Hindlimb muscle (tissue), 1 donor: ENCODE measurements around the gene TSNAXIP1. TPM values are rescaled to one million over a fixed set of nuclear protein-coding genes. Genes with fewer than 3 reads are reported as not detected.

ENCODE experiments used
- DNase-seq: peaks from one replicate; pipeline ENCODE4 v3.0.0-alpha.2; 2013
- polyA plus RNA-seq: library from polyadenylated mRNA; unstranded; fragments of 120-200 nt; gene quantifications from one replicate; pipeline ENCODE4 v1.2.1, GENCODE V29; 2013; ENCODE audit not compliant: insufficient read length

Gene TSNAXIP1, protein sequence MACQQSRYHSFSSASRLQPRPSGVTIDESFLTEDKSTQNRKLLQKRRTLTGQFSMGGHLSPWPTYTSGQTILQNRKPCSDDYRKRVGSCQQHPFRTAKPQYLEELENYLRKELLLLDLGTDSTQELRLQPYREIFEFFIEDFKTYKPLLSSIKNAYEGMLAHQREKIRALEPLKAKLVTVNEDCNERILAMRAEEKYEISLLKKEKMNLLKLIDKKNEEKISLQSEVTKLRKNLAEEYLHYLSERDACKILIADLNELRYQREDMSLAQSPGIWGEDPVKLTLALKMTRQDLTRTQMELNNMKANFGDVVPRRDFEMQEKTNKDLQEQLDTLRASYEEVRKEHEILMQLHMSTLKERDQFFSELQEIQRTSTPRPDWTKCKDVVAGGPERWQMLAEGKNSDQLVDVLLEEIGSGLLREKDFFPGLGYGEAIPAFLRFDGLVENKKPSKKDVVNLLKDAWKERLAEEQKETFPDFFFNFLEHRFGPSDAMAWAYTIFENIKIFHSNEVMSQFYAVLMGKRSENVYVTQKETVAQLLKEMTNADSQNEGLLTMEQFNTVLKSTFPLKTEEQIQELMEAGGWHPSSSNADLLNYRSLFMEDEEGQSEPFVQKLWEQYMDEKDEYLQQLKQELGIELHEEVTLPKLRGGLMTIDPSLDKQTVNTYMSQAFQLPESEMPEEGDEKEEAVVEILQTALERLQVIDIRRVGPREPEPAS
- polyA plus RNA-seq: 2.0 TPM

DNA sequence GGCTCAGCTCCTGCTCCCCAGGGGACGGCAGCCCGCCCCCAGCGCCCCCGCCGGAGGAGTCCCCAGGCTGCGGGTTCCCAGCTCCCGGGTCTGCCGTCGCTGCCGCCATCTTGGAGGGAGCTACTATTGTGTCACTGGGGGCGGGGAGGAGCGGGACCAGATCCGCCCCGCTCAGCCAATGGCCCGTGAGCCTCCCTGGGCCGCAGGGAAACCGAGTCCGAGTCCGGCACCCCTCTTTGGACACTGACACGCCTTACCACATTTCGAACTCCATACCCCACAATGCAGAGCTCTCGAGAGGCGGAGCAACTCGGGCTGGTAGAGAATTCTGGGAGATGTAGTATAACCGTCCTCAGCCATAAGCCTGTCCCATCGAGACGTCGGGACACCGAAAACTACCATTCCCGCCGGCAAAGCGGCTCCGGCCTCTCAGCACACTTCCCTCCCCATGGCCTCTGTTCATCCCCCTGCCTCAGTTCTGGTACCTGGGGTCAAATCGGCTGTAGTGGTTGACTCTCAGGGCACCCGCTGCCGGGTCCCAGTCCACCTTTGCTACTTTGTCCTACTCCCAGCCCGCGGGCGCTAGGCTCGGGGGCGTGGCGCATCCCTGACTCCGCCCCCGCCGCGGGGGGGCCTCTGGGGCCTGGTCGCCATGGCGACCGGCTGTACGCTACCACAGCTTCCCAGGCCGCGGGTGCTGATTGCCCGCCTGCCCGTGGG, at the start of gene TSNAXIP1, which contains the start of gene RANBP10:
Gene TSNAXIP1 (plus strand): TSS at position 462 of the 720 bp plus-strand sequence. CDS start 261 bp downstream, outside the sequence.
Gene RANBP10 (minus strand): TSS at position 133 of the 720 bp plus-strand sequence. CDS start 24 bp downstream, at position 109.
- DNase-seq: peak; percentile 98

DNA sequence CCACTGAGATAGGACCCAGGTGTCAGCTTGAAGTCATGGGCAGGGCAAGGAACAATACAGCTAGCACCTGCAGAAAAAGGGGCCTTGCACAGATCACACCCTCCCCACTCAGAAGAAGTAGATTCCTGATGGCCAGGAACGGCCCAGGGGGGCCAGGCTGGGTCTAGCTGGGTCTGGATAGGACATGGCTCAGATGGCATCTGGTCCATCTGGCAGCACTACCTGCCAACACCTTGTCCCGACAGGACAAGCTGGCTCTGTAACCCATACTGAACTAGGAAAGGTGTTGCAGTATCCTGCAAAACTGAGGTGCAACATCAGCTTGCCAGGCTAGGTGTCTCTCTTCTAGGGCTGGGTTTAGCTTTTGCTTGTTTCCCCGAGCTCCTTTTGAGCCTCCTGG, 48.7 kb upstream of the TSNAXIP1 start:
- DNase-seq: no peak

DNA sequence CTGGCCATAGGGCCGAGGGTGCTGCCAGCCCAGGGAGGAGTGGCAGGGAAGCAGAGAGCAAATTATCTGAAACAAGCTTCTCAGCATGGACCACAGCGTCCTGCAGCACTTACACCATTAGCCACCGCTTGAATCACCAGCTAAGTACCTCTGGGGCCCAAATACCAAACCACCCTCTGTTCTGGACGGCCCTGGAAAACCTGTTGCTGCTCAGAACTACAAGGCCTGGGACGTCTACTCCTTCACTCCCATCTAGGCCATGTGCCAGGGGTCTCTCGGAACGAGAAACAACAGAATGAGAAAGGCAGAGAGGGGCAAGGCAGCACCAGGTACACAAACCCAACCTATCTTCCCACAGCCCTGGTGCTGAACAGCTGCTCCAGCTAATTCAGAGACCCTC, 47.7 kb upstream of the TSNAXIP1 start:
- DNase-seq: no peak

DNA sequence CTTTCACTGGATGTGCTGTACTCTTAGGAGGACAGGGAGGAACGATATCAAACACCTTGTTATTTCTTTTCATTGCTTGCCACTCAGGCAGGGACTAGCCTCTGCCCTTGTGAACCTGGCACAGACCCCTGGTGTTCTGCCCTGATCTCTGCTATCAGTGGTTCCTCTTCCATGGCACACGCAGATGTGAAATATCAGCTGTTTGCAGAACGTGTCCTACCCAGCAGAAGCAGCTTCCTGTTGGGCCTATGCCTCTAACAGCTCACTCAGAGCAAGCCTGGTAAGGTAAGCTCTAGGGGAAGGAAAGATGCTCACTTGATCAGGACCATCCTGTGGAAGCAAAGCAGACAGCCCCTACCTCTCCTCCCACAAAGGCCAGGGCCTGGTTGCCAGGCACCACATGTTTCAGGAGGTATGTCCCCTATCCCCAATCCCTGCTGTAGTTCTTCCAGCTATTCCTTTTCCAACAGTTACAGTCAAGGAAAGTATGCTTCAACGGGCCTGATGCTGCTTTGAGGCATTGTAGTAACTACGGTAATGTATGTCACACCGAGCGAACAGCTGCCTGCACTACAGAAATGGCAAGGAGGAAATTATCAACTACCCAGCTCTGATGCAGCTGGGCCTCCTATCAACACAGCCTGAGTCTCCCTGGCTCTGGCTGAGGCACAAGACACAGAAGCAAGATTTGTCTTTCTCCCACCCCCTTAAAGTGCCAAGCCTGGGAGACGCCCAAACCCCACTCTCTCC, 46.3 kb upstream of the TSNAXIP1 start:
- no peak for DNase-seq

DNA sequence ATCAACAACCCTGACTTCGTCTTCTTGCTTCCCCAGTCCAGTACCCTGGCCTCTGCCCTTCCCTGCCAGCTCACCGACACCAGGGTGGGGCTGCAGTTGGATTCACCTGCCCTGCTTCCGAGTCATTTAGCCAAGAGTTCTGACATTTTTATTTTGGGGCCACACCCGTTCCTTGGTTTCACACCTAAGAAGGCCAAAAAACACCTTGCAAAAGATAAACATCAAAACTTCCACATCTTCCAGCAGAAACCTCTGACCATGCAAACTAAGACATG, 45.8 kb upstream of the TSNAXIP1 start:
- DNase-seq: no peak

DNA sequence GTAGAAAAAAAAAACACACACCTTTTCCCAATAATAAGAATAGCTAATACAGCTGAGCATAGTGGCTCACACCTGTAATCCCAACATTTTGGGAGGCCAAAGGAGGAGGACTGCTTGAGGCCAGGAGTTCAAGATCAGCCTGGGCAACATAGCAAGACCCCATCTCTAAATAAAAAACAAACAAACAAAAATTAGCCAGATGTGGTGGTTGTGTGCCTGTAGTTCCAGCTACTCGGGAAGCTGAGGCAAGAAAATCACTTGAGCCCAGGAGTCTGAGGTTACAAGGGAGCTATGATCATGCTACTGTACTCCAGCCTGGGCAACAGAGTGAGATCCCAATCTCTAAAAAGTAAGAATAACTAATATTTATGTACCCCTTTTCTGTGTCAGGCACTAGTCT, 44.8 kb upstream of the TSNAXIP1 start:
- no peak for DNase-seq

DNA sequence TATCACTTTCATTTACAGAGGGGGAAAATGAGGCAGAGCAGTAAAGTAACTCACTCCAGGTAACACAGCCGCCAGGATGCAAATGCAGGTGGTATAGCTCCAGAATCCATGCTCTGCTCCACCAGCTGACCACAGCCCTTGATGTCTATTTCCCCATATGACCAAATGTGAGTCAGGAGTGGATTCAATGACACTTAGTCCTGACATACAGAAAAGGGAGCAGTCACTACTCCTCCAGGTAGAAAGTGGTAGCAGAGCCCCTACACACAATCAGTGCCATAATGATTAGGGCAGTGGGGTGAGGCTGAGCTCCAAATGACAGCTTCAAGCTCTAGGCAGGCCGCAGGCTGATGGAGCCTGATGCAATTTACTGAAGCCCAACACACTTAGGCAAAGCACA, 44.3 kb upstream of the TSNAXIP1 start:
- DNase-seq: no peak

DNA sequence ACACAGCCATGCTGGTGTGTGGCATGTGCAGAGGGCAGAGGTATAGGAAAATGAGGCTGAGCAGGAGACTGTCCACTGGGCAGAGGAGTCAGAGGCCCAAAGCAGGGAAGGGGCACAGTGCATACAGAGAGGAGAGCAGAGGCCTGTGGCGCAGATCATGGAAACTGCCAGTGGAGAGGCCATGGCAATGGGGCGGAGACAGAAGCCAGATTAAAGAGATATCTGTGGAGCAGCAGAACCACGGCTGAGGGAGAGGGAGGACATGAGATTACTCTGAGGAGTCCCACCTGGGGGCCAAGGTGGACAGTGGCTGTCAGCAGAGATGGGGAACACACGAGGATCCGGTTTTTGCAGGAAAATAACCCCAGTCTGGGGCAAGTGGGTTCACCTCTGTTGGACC, 43.6 kb upstream of the TSNAXIP1 start:
- DNase-seq: no peak

DNA sequence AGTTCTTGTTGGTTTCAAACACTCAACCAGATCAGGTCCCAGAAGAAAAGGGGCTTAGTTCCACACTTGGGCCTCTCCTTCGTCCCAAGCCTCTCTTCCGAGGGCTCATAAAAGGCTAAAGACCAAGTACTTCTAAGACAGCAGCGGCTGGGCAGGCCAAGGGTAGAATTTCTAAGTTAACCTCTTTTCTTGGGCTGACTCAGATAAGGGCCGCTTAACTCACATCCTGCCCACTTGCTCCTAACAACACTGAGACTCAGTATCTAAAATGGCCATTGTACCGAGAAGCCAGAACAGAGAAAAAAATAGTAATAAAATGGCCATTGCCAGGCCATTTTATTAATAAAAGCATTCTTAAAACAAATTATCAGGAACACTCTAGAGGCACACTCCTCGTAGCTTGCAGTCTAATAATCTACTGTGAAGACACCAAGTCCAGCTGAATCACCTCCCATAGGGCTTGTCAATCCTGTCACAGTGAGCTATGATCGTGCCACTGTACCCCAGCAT, 42.5 kb upstream of the TSNAXIP1 start:
- DNase-seq: no peak

DNA sequence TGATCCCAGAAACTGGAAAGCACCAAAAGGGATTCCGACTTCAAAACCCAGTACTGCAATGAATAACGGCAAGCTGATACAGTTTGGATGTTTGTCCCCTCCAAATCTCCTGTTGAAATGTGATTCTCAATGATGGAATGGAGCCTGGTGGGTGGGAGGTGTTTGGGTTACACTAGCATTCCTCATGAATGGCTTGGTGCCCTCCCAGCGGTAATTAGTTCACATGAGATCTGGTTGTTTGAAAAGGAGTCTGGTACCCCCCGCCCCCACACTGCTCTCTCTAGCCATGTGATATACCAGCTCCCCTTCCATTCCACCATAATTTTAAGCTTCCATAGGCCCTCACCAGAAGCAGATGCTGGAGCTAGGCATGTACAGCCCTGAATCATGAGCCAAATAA, 40.4 kb upstream of the TSNAXIP1 start:
- DNase-seq: no peak

DNA sequence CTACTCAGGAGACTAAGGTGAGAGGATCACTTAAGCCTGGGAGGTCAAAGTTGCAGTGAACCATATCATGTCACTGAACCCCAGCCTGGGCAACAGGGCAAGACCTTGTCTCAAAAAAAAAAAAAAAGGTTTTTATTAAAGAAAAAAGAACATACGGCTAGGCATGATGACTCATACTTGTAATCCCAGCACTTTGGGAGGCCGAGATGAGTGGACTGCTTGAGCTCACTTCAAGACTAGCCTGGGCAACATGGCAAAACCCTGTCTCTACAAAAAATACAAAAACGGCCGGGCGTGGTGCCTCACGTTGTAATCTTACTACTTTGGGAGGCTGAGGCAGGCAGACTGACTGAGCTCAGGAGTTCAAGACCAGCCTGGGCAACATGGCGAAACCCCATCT, 38.7 kb upstream of the TSNAXIP1 start:
- no peak for DNase-seq

DNA sequence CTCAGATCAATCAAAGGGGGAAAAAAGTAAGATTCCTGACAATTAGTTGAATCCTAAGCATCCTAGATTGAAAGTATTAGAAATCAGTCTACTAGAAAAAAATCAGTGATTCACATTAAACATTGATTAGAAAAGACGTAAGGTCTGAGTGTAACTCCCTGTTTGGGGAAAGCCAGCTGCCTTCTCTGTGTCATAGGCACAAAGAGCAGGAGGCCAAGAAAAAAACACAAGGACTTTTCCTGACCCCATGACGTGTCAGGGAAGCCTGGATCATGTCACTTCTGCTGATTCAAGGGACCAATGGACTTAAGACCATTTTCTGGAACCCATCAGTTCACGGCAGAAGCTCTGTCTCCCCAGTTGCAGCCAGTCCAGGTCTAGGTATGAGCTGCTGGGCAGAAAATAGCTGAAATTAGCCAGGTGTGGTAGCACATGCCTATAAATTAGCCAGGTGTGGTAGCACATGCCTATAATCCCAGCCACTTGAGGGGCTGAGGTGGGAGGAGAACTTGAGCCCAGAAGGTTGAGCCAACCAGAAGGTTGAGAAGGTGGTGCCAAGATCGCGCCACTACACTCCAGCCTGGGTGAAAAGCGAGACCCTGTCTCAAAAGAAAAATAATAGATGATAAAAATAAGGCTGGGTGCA, 36.2 kb upstream of the TSNAXIP1 start:
- no peak for DNase-seq

DNA sequence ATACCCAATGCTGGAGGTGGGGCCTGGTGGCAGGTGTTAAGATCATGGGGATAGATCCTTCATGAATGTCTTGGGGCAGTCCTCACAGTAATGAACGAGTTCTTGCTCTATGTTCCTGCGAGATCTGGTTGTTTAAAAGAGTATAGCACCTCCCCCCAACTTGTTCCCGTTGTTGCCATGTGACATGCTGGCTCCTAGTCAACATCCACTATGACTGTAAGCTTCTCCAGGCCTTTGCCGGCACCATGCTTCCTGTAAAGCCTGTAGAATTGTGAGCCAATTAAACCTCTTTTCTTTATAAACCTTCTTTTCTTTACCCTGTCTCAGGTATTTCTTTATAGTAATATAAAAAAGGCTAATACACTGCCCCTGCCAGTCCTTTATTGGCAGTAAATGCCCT, 33.6 kb upstream of the TSNAXIP1 start:
- no peak for DNase-seq

DNA sequence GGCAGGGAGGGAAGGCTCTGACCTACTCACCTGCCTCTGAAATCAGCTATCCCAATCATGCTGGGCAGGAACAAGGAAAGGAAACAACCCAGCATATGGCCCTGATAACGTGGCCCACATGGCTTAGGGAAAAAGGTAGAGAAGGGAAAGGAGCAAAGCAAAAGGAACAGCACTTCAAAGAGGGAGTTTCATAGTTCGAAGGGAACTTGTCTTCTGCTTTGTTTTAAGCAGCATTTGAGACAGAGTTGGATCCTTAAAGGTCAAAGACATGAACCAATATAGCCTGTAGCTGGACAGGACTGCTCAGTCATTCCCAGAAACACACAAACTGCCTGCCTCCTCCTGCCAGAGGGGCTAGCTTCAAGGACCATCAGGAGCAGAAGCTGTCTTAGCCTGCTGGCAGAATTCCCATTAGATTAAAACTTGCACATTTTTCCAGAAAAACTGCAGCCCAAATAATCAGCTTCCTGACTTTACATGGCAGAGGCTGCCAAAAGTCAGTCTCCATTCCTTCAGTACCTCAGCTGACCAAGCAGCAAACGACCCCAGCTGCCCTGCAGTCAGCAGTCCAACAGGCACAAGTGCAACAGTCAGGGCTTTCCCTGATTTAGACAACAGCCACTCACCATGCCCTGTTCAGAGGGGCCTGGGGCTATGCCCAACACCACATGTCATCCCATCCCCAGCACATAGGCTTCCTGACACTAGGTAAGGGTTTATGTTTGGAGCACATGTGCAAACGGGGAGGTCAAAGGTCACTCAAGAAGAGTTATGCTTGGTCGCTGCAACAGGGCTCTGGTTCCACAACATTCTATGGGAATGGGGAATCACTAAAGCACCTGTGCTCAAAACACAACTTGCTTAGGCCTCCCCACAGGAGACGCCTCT, 32.9 kb upstream of the TSNAXIP1 start:
- DNase-seq: no peak

DNA sequence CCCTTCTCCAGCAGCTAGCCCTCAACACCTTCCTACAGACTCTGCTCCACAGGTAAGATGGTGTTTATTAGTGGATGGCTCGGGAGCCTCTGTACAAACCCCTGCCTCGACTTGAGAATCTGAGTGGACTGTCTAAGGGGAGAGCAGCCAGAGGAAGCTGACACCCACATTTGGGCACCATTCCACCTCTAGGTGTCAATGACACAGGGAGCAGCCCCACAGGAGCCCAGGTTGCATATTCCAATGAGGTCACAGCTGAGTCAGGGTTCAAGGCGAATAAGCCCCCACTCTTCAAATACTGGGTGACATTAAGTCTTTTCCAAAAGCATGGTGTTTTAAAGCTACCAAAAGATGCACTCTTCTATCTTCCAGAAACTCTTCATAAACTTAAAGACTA, 32.2 kb upstream of the TSNAXIP1 start:
- DNase-seq: no peak

DNA sequence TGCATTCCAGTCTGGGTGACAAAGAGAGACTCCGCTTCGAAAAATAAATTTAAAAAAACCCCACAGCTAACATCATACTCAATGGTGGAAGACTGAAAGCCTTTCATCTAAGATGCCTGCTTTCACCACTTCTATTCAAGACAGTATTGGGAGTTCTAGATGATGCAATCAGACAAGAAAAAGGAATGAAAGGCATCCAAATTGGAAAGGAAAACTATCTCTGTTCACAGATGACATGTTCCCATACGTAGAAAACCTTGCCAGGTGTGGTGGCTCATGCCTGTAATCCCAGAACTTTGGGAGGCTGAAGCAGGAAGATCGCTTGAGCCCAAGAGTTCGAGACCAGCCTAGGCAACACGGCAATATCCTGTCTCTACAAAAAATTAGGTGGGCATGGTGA, 31.4 kb upstream of the TSNAXIP1 start:
- no peak for DNase-seq

DNA sequence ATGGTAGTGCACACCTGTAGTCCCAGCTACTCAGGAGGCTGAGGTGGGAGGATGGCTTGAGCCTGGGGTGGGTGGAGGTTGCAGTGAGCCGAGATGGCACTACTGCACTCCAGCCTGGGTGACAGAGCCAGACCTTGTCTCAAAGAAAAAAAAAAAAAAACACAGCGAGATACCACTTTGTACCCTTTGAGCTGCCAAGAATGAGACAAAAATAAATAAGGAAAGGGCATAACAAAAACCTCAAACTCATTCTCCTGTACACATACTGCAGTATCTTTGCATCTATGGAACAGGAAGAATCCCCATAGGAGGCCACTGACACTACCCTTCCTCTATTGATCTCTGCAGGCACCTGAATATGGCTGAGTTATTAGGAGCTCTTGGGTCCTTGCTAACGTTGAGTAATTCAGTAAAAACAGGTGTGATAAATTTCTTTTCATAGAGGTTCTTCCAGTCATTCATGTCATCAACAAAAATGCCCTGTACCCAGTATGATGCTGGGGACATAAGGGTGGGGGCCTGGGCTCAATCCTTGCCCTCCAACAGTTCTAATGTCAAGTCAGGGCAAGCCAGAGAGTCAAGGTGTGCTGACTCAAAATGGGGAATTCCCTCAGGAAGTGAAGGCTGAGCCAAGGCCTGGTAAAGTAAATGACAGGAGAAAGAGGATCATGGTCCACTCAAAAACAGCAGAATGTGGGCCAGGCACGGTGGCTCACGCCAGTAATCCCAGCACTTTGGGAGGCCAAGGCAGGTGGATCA, 27.3 kb upstream of the TSNAXIP1 start:
- no peak for DNase-seq

DNA sequence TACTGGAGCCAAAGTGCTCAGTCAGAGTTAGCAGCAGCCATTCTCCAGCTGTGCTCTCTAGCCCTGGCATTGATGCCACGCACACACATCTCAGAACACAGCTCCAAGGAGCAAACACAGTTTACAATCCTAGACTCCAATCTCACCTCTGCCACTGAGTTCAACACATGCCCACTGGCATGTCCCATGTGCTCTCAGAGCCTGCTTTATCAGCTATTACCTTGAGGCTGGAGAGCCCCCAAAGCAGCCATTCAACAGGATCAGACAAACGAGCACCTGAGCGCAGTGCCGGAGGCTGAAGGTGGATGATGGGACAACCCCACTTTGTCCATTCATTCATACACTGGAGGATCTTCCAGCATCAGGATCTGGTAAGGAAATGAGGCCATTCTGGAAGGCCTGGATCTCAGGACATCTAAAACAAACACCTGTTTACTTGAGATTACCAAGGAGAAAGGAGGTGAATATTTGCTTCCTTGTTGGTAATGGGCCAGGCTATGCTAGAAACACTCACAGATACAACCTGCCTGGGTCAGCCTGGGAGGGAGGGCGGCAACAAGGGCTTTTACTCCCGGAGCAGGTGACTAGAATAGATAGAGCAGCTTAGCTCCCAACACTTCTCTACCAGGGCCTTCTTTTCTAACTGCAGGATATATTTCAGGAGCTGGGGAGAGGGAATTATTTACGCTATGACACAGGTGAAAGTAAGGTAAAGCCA, 25.7 kb upstream of the TSNAXIP1 start:
- no peak for DNase-seq

DNA sequence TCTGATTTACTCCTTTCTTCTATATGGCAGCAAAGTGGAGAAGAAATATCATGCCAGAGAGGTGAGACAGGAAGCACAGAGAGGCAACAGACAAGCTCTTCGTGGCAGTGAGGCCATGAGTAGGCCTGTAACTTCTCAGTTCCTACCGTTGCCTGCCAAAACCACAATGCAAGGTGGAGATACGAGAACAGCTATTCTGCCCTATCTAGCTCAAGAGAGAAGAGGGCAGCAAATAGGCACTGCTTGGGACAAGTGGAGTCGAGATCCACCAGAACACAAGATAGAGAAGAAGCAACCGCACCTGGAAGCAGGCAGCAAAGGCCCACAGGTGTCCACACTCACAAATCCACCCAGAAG, 25.1 kb upstream of the TSNAXIP1 start:
- no peak for DNase-seq
